Activated naive CD4-positive, alpha-beta T cell treated with anti-CD3 and anti-CD28 coated beads, Interleukin-2, amount 10 ng/mL, durations not matched to agents 7 days and 5 days (primary cell): ENCODE measurements around the gene CCNJ.
A peak's percentile ranks its signal among the peaks of the same experiment; 100 is the strongest.
"Not testable (repeated sequence)": the region's sequence is repeated elsewhere in the genome, so short reads cannot be mapped to it uniquely, and the experiment has no call there.

Experiments
- CTCF ChIA-PET: fragments of 350-600 bp; sonication (Branson Sonifier 250); formaldehyde crosslinking; loops from one replicate; lab custom pipeline; 2021; ENCODE audit warnings: antibody characterized with exemption; lab: Charles Lee
- DNase-seq: peaks from one replicate; pipeline ENCODE4 v3.0.0-alpha.2; 2020
- H3K27ac Mint-ChIP-seq: one replicate; pipeline ENCODE4 v1.8.0; 2021; ENCODE audit warnings: mild to moderate bottlenecking, moderate library complexity, mixed read lengths
- H3K27me3 Mint-ChIP-seq: one replicate; pipeline ENCODE4 v1.8.0; 2021; ENCODE audit warnings: mild to moderate bottlenecking, mixed read lengths
- H3K36me3 Mint-ChIP-seq: one replicate; pipeline ENCODE4 v1.8.0; 2021; ENCODE audit warnings: mixed read lengths
- H3K4me1 Mint-ChIP-seq: one replicate; pipeline ENCODE4 v1.8.0; 2021; ENCODE audit warnings: mixed read lengths
- H3K4me3 Mint-ChIP-seq: one replicate; pipeline ENCODE4 v1.8.0; 2021; ENCODE audit warnings: mild to moderate bottlenecking, moderate library complexity, mixed read lengths
- H3K9me3 Mint-ChIP-seq: one replicate; pipeline ENCODE4 v1.8.0; 2021; ENCODE audit warnings: mixed read lengths

CCNJ gene

DNA sequence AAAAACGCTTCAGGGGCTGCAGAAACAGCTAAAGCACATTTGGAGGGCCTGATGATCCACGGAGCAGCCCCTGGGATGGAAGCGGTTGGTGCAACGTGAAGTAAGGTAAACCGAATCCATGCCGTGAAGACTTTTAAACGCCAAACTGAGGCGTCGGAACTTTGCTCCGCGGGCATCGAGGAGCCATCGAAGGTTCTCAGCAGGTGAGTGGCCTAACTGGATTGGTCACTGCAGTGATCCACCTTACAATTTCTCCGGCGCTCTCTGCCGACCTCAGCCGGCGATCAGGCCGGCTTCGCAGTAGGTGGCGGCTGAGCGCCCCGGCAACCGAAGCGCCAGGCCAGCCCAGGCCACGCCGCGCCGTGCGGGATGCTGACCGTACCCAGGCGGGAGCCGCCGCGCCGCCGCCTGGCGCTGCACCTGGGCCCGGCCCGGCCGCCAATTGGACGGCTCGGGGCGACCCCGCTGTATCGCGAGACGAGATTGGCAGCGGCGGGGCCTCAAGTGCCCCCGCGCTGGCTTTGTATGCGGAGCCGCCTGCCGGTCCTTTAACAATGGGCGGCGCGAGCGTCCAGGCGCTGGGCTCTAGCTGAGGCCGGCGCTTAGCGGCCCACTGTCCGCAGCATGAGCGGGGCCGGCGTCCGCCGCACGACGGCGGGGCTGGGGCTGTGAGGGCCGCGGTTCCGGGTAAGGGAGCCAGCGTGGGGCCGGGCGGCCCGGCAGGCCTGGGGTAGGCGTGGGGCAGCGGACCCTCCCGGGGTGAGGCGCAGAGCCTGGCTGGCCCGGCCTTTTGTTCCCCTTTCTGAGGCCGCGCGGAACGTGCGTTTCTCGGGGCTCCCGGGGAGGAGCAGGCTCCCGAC is at the start of gene CCNJ:
Gene CCNJ, plus strand, starts transcription at position 551 of the 860 bp plus-strand sequence. CDS start 811 bp downstream, outside the sequence.
- H3K4me3 Mint-ChIP-seq = peak within 1 kb of the TSS; percentile 88
- H3K9me3 Mint-ChIP-seq = no peaks in the 10 kb centered on the region
- CTCF ChIA-PET = interaction anchor here (1.0 to 1.2 kb wide), 3 partner anchors 11 to 349 kb away, joined by 3 to 4 read pairs (median 3); partner anchors contain the start of genes TCTN3 and ZNF518A
- peak; percentile 87 for DNase-seq
- peaks cover 4% of the 10 kb centered on the region for H3K27me3 Mint-ChIP-seq
- peak within 1 kb of the TSS; percentile 82 for H3K27ac Mint-ChIP-seq
- peaks cover 40% of the 10 kb centered on the region for H3K4me1 Mint-ChIP-seq
- H3K36me3 Mint-ChIP-seq = peaks cover 21% of the 10 kb centered on the region

- H3K4me3 Mint-ChIP-seq, H3K4me1 Mint-ChIP-seq, DNase-seq, H3K27ac Mint-ChIP-seq, H3K36me3 Mint-ChIP-seq, H3K9me3 Mint-ChIP-seq, CTCF ChIA-PET: not testable (repeated sequence)
- H3K27me3 Mint-ChIP-seq = peaks cover 11% of the 10 kb centered on the region
Observed at GRCh38 chr10:95994376-95994775, 49.0 kb upstream of the CCNJ start.

- CTCF ChIA-PET = no interaction called here
- H3K4me1 Mint-ChIP-seq = no peaks in the 10 kb centered on the region
- no peaks in the 10 kb centered on the region for H3K36me3 Mint-ChIP-seq
- H3K9me3 Mint-ChIP-seq = no peaks in the 10 kb centered on the region
- H3K27me3 Mint-ChIP-seq = no peaks in the 10 kb centered on the region
- H3K4me3 Mint-ChIP-seq = no peak overlapping the region
- no peak for DNase-seq
- H3K27ac Mint-ChIP-seq = no peak overlapping the region
Observed at GRCh38 chr10:95998255-95998784, 45.1 kb upstream of the CCNJ start.

- Mint-ChIP-seq H3K9me3 (no peaks in the 10 kb centered on the region), H3K4me1 (no peaks in the 10 kb centered on the region), H3K27me3 (no peaks in the 10 kb centered on the region), H3K36me3 (no peaks in the 10 kb centered on the region), H3K4me3 (no peak overlapping the region), H3K27ac (no peak overlapping the region)
- DNase-seq = no peak
- CTCF ChIA-PET = interaction anchor here (1.1 kb wide), 1 partner anchor 272 kb away, joined by 3 read pairs; no protein-coding TSS in a partner anchor
Observed at GRCh38 chr10:96013956-96014355, 29.4 kb upstream of the CCNJ start.

DNA sequence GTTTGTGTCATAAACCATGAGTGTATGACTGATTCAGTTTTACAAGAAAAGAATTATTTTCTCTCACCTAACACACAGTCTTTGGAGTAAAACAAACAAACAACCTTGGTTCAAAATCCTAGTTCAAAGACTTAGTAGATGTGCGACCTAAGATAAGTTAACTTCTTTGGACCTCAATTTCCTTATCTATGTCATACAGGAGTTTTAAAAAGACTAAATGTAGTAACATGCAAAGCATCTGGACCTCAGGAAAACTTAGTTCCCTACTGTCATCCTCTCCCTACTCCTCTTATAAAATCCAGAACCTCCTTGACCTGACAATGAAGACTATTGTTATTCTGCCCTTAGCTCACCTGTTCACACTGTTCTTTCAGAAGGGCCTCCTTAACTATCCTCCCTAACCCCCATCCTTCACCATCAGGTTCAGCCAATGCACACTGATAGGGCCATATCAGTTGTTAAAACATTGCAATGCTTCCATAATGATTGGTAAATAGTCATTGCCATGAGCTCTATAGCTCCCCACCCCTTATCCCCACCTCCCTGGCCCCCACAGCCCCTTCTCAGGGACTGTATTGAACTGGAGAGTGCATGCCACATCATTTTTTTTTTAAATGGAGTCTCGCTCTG is 28.8 kb upstream of the CCNJ start:
- Mint-ChIP-seq H3K36me3 (no peaks in the 10 kb centered on the region), H3K27ac (no peak overlapping the region), H3K4me1 (no peaks in the 10 kb centered on the region), H3K9me3 (no peaks in the 10 kb centered on the region), H3K4me3 (no peak overlapping the region), H3K27me3 (no peaks in the 10 kb centered on the region)
- CTCF ChIA-PET = interaction anchor here (1.1 to 4.1 kb wide), 3 partner anchors 214 to 280 kb away, joined by 3 to 37 read pairs (median 16); no protein-coding TSS in a partner anchor
- DNase-seq = no peak

- Mint-ChIP-seq H3K27me3 (no peaks in the 10 kb centered on the region), H3K27ac (no peak overlapping the region), H3K9me3 (no peaks in the 10 kb centered on the region), H3K4me3 (no peak overlapping the region), H3K4me1 (no peaks in the 10 kb centered on the region), H3K36me3 (no peaks in the 10 kb centered on the region)
- CTCF ChIA-PET = interaction anchor here (0.7 to 4.1 kb wide), 27 partner anchors 8 to 587 kb away, joined by 3 to 37 read pairs (median 4); partner anchors contain the start of gene BLNK
- DNase-seq = peak; percentile 42
Observed at GRCh38 chr10:96017191-96017687, 26.1 kb upstream of the CCNJ start.

DNA sequence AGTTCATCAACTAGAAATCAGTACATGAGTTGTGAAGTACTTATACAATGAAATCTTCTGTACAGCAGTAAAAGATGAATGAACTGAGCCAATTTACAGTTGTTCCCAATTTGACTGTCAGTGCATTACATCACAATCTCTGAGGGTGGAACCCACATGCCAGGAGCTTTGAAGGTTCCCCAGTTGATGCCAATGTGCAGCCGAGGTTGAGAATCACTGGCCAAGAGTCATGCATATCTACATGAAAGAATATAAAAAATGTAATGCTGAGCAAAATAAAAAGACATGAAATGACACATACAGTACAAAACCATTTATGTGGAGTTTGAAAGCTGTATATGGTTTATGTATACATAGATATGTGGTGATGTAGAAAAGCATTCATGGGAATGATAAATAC is 22.1 kb upstream of the CCNJ start:
- H3K27me3 Mint-ChIP-seq = no peaks in the 10 kb centered on the region
- H3K9me3 Mint-ChIP-seq = no peaks in the 10 kb centered on the region
- H3K27ac Mint-ChIP-seq = no peak overlapping the region
- no peak overlapping the region for H3K4me3 Mint-ChIP-seq
- H3K4me1 Mint-ChIP-seq = no peaks in the 10 kb centered on the region
- H3K36me3 Mint-ChIP-seq = no peaks in the 10 kb centered on the region
- CTCF ChIA-PET = interaction anchor here (1.1 to 1.5 kb wide), 2 partner anchors 208 to 313 kb away, joined by 3 read pairs; no protein-coding TSS in a partner anchor
- DNase-seq = no peak

DNA sequence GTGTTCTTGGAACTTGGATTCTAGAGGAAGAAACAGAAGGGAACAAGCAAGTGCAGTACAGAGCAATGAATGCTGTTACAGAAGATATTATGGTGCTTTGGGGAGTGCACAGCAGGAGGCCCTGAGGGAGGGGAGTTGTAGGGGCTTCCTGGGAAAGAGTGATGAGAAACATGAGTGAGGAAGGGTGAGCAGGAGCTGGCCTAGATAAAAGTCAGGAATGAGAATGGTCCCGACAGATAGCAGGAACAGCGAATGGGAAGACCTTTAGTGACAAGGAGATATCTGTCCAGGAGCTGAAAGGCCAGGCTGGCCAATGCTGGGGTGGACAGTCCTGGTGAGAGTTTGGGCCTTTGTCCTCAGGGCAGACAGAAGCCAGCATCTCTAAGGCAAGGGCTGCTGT is 20.6 kb upstream of the CCNJ start:
- Mint-ChIP-seq H3K4me1 (no peaks in the 10 kb centered on the region), H3K27ac (no peak overlapping the region)

GRCh38 chr10:96023168-96023567 is 20.2 kb upstream of the CCNJ start:
- H3K9me3 Mint-ChIP-seq = no peaks in the 10 kb centered on the region
- H3K27me3 Mint-ChIP-seq = no peaks in the 10 kb centered on the region
- CTCF ChIA-PET = no interaction called here
- H3K27ac Mint-ChIP-seq = no peak overlapping the region
- DNase-seq = no peak
- H3K4me1 Mint-ChIP-seq = no peaks in the 10 kb centered on the region
- H3K36me3 Mint-ChIP-seq = no peaks in the 10 kb centered on the region
- H3K4me3 Mint-ChIP-seq = no peak overlapping the region

More for the DNA sequence above, 20.6 kb upstream of the CCNJ start:
- DNase-seq = no peak
- no peak overlapping the region for H3K4me3 Mint-ChIP-seq
- CTCF ChIA-PET = no interaction called here
- no peaks in the 10 kb centered on the region for H3K36me3 Mint-ChIP-seq
- no peaks in the 10 kb centered on the region for H3K9me3 Mint-ChIP-seq
- H3K27me3 Mint-ChIP-seq = no peaks in the 10 kb centered on the region

- no peak overlapping the region for H3K27ac Mint-ChIP-seq
- CTCF ChIA-PET = interaction anchor here (0.6 to 1.1 kb wide), 4 partner anchors 8 to 289 kb away, joined by 3 read pairs; no protein-coding TSS in a partner anchor
- H3K4me1 Mint-ChIP-seq = no peaks in the 10 kb centered on the region
- no peaks in the 10 kb centered on the region for H3K9me3 Mint-ChIP-seq
- peaks cover 4% of the 10 kb centered on the region for H3K27me3 Mint-ChIP-seq
- H3K4me3 Mint-ChIP-seq = no peak overlapping the region
- no peak for DNase-seq
- no peaks in the 10 kb centered on the region for H3K36me3 Mint-ChIP-seq
Observed at GRCh38 chr10:96025566-96025965, 17.8 kb upstream of the CCNJ start.

- CTCF ChIA-PET = no interaction called here
- H3K36me3 Mint-ChIP-seq = no peaks in the 10 kb centered on the region
- H3K4me3 Mint-ChIP-seq = no peak overlapping the region
- H3K9me3 Mint-ChIP-seq = no peaks in the 10 kb centered on the region
- H3K4me1 Mint-ChIP-seq = no peaks in the 10 kb centered on the region
- H3K27me3 Mint-ChIP-seq = peaks cover 17% of the 10 kb centered on the region
- DNase-seq = no peak
- no peak overlapping the region for H3K27ac Mint-ChIP-seq
Observed at GRCh38 chr10:96034625-96035024, 8.8 kb upstream of the CCNJ start.

DNA sequence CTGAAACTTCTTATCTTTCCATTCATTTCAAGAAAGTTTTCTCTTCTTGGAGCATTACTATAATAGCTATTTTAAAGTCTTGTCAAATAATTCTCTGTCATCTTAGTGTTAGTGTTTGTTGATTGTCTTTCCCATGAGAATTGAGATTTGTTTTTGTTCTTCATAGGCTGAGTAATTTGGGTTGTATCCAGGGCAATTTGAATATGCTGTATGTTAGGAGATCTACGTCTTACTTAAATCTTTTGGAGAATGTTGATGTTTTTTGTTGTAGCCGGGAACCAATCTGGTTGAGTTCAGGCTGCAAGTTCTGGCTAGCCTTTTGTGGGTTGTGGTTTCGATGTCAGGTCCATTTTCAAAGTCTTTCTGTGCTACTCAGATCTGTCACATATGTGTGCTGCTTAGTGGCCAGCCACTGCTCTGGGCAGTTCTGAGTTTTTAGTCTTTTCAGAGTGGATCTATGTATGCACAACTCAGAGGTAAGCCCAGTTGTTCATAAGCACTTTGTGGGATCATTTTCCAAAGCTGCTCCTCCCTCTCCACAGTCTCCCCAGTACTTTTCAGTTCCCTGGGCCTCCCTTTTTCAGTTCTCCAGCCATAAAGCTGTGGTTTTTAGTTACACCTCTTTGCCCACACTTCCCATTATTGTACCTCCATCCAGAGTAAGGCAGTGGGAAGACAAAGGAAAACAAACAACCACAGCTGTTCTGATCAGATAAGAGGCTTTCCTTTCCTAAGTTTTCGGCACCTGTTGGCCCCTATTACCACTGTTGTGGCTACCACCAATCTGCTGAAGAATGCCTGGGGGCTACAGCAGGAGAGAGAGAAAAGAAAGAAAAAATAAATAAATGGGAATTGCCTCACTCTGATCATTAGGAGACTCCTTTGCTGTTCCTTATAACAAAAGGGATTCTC is 4.7 kb upstream of the CCNJ start:
- Mint-ChIP-seq H3K9me3 (no peaks in the 10 kb centered on the region), H3K27me3 (peaks cover 13% of the 10 kb centered on the region), H3K4me1 (peaks cover 8% of the 10 kb centered on the region), H3K27ac (no peak overlapping the region), H3K4me3 (no peak overlapping the region), H3K36me3 (no peaks in the 10 kb centered on the region)
- CTCF ChIA-PET = interaction anchor here (0.9 kb wide), 1 partner anchor 190 kb away, joined by 4 read pairs; no protein-coding TSS in a partner anchor
- no peak for DNase-seq

DNA sequence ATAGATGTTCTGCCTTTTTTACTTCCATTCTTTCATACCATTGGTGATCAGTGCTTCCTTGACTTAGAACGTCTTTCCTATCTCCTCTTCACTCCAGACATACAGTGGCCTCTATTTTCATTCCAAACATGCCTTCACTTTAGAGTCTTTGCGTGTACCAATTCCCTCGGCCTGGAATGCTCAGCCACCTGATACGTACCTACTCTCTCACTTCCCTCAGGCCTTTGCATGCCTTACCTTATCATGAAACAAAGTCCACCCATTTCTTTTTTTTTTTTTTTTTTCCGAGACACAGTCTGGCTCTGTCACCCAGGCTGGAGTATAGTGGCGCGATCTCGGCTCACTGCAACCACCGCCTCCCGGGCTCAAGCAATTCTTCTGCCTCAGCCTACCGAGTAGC is 2.2 kb upstream of the CCNJ start:
- CTCF ChIA-PET = no interaction called here
- Mint-ChIP-seq H3K4me3 (no peak overlapping the region), H3K4me1 (peaks cover 26% of the 10 kb centered on the region), H3K9me3 (no peaks in the 10 kb centered on the region), H3K27me3 (peaks cover 13% of the 10 kb centered on the region), H3K27ac (no peak overlapping the region), H3K36me3 (peaks cover 9% of the 10 kb centered on the region)
- DNase-seq = no peak
